Caco-2 (cell line): ENCODE data around the gene CEP20. TPM values are rescaled to one million over a fixed set of nuclear protein-coding genes. Genes with fewer than 3 reads are reported as not detected.

Experiments
- BruUV-seq: library from RNA; stranded (reverse); fragments of 400-500 nt; replicated peaks from 2 replicates; lab custom pipeline; 2021; lab: Mats Ljungman, UMichigan
- CTCF ChIA-PET: fragments of 300-600 bp; sonication (Branson Sonifier 250); formaldehyde crosslinking; loops from one replicate; lab custom pipeline; 2022; ENCODE audit warnings: antibody characterized with exemption; lab: Charles Lee
- POLR2A ChIA-PET: fragments of 300-600 bp; sonication (Branson Sonifier 250); formaldehyde crosslinking; loops from one replicate; lab custom pipeline; 2022; ENCODE audit warnings: antibody characterized with exemption; lab: Charles Lee
- DNase-seq, 2 experiments: peaks; one replicate each; pipeline versions ENCODE4 v3.0.0 to v3.0.0-alpha.2; 2020 to 2022
- H3K27me3 ChIP-seq: replicated peaks from 2 replicates; pipeline ENCODE4 v1.6.0; 2011; ENCODE audit warnings: low read length; ENCODE audit not compliant: control insufficient read depth, insufficient read depth
- H3K36me3 ChIP-seq: 2 replicates; pipeline ENCODE4 v1.5.1; 2011; ENCODE audit warnings: low read length; ENCODE audit not compliant: control insufficient read depth, insufficient read depth
- H3K4me1 ChIP-seq: fragments of 250-450 bp; sonication (Bioruptor Pico); 2 replicates; pipeline ENCODE4 v1.5.1; 2020; ENCODE audit warnings: mild to moderate bottlenecking
- H3K4me3 ChIP-seq: 2 replicates; pipeline ENCODE4 v1.5.1; 2011; ENCODE audit warnings: low read depth, mild to moderate bottlenecking, control low read depth, low read length
- H3K9me3 ChIP-seq: fragments of 250-450 bp; sonication (Bioruptor Pico); 2 replicates; pipeline ENCODE4 v1.5.1; 2020; ENCODE audit warnings: mild to moderate bottlenecking, moderate library complexity
- H3K27ac Mint-ChIP-seq: one replicate; pipeline ENCODE4 v1.8.0; 2022; ENCODE audit warnings: mixed read lengths; ENCODE audit not compliant: unreplicated experiment
- H3K27me3 Mint-ChIP-seq: one replicate; pipeline ENCODE4 v1.8.0; 2022; ENCODE audit warnings: mixed read lengths; ENCODE audit not compliant: insufficient read depth, unreplicated experiment
- H3K36me3 Mint-ChIP-seq: one replicate; pipeline ENCODE4 v1.8.0; 2022; ENCODE audit warnings: mild to moderate bottlenecking, mixed read lengths; ENCODE audit not compliant: insufficient read depth, unreplicated experiment
- H3K4me1 Mint-ChIP-seq: one replicate; pipeline ENCODE4 v1.8.0; 2022; ENCODE audit warnings: low read depth, mixed read lengths; ENCODE audit not compliant: unreplicated experiment
- H3K4me3 Mint-ChIP-seq: one replicate; pipeline ENCODE4 v1.8.0; 2022; ENCODE audit warnings: mild to moderate bottlenecking, moderate library complexity, mixed read lengths; ENCODE audit not compliant: unreplicated experiment
- H3K9me3 Mint-ChIP-seq: one replicate; pipeline ENCODE4 v1.8.0; 2022; ENCODE audit warnings: mixed read lengths; ENCODE audit not compliant: unreplicated experiment
- intact Hi-C: fragments of 100-400 bp; cut with micrococcal nuclease; formaldehyde crosslinking; loops from one replicate; pipeline ENCODE4 v1.10.0; 2022; ENCODE audit not compliant: unreplicated experiment
- total RNA-seq: library from RNA; stranded (reverse); gene quantifications from 2 replicates; pipeline ENCODE4 v1.2.3, GENCODE V29; 2022
- TF ChIP-seq, protein P1 (sequence below), 2 experiments: fragments of 200-600 bp in 1 of 2; IDR thresholded peaks; 1 replicate in 1 of 2; 2 replicates in 1 of 2; pipeline versions ENCODE4 v1.5.1 to v1.8.0; 2011 to 2022; ENCODE audit warnings: antibody characterized with exemption in 1 of 2, control low read depth in 1 of 2, inconsistent platforms in 1 of 2, low read depth in 1 of 2, low read length in 1 of 2, mild to moderate bottlenecking in 1 of 2, moderate library complexity in 1 of 2; ENCODE audit not compliant: insufficient read depth in 1 of 2, severe bottlenecking in 1 of 2, unreplicated experiment in 1 of 2

The CEP20 gene
- total RNA-seq, 1 experiment from 2014 or later, result 26.0 TPM

- Histone ChIP-seq H3K4me1 (no peaks in the 10 kb centered on the region), H3K36me3 (no peaks in the 10 kb centered on the region), H3K27me3 (no peaks in the 10 kb centered on the region), H3K4me3 (no peak overlapping the region), H3K9me3 (no peaks in the 10 kb centered on the region)
- BruUV-seq, result no TSS peak
- TF ChIP-seq, protein P1, sequence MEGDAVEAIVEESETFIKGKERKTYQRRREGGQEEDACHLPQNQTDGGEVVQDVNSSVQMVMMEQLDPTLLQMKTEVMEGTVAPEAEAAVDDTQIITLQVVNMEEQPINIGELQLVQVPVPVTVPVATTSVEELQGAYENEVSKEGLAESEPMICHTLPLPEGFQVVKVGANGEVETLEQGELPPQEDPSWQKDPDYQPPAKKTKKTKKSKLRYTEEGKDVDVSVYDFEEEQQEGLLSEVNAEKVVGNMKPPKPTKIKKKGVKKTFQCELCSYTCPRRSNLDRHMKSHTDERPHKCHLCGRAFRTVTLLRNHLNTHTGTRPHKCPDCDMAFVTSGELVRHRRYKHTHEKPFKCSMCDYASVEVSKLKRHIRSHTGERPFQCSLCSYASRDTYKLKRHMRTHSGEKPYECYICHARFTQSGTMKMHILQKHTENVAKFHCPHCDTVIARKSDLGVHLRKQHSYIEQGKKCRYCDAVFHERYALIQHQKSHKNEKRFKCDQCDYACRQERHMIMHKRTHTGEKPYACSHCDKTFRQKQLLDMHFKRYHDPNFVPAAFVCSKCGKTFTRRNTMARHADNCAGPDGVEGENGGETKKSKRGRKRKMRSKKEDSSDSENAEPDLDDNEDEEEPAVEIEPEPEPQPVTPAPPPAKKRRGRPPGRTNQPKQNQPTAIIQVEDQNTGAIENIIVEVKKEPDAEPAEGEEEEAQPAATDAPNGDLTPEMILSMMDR (IDR thresholded peaks at IDR 0.05; ENCODE audit: insufficient read depth in 1 of 2, low read depth in 1 of 2, low read length in 1 of 2, severe bottlenecking in 1 of 2, unreplicated experiment in 1 of 2), result no peak
- no peak overlapping the region for H3K4me3 Mint-ChIP-seq
- no peaks in the 10 kb centered on the region for H3K36me3 Mint-ChIP-seq
- CTCF ChIA-PET, result no interaction called here
- POLR2A ChIA-PET, result no interaction called here
- no peaks in the 10 kb centered on the region for H3K4me1 Mint-ChIP-seq
- H3K9me3 Mint-ChIP-seq, result peaks cover 15% of the 10 kb centered on the region
- DNase-seq, result no peak
- no peak overlapping the region for H3K27ac Mint-ChIP-seq
- intact Hi-C loops, result no loop called here
- H3K27me3 Mint-ChIP-seq, result no peaks in the 10 kb centered on the region
These were observed 22.8 kb upstream of the CEP20 start for GRCh38 chr16:15911198-15911597.

GRCh38 chr16:15907863-15908478, 19.6 kb upstream of the CEP20 start:
- Mint-ChIP-seq H3K27me3 (no peaks in the 10 kb centered on the region), H3K4me3 (no peak overlapping the region), H3K4me1 (no peaks in the 10 kb centered on the region), H3K27ac (no peak overlapping the region), H3K36me3 (no peaks in the 10 kb centered on the region), H3K9me3 (peaks cover 19% of the 10 kb centered on the region)
- POLR2A ChIA-PET, result no interaction called here
- Histone ChIP-seq H3K27me3 (no peaks in the 10 kb centered on the region), H3K9me3 (no peaks in the 10 kb centered on the region), H3K36me3 (no peaks in the 10 kb centered on the region), H3K4me1 (no peaks in the 10 kb centered on the region), H3K4me3 (no peak overlapping the region)
- BruUV-seq, result no TSS peak
- TF ChIP-seq, protein P1 (IDR thresholded peaks at IDR 0.05; ENCODE audit: insufficient read depth in 1 of 2, low read depth in 1 of 2, low read length in 1 of 2, severe bottlenecking in 1 of 2, unreplicated experiment in 1 of 2), result no peak
- CTCF ChIA-PET, result no interaction called here
- intact Hi-C loops, result no loop called here
- peak; percentile 49 to 76 for DNase-seq

DNA sequence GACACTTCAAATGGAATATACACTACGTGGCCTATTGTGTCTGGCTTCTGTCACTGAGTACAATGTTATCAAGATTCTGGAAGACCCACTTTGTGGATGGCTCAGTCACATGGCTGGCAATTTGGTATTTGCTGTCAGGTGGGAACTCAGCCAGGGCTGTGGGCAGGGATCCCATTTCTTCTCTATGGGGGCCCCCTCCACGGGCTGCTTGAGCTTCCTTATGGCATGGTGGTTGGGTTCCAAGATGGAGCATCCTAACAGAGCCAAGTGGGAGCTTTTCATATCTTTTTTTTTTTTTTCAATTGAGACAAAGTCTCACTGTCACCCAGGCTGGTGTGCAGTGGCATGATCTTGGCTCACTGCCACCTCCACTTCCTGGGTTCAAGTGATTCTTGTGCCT, 18.0 kb upstream of the CEP20 start:
- Mint-ChIP-seq H3K9me3 (peaks cover 19% of the 10 kb centered on the region), H3K27ac (no peak overlapping the region), H3K4me1 (no peaks in the 10 kb centered on the region), H3K27me3 (no peaks in the 10 kb centered on the region), H3K4me3 (no peak overlapping the region), H3K36me3 (no peaks in the 10 kb centered on the region)
- DNase-seq, result no peak
- H3K4me3 ChIP-seq, result no peak overlapping the region
- POLR2A ChIA-PET, result no interaction called here
- CTCF ChIA-PET, result no interaction called here
- H3K27me3 ChIP-seq, result no peaks in the 10 kb centered on the region
- H3K36me3 ChIP-seq, result no peaks in the 10 kb centered on the region
- H3K9me3 ChIP-seq, result no peaks in the 10 kb centered on the region
- H3K4me1 ChIP-seq, result no peaks in the 10 kb centered on the region
- intact Hi-C loops, result no loop called here
- no TSS peak for BruUV-seq
- TF ChIP-seq, protein P1 (IDR thresholded peaks at IDR 0.05; ENCODE audit: insufficient read depth in 1 of 2, low read depth in 1 of 2, low read length in 1 of 2, severe bottlenecking in 1 of 2, unreplicated experiment in 1 of 2), result no peak
